ENCODE data around the gene GALNT3.

GRCh38 chr2:165818920-165819319 lies 24.9 kb upstream of the GALNT3 start:
- TF ChIP-seq CTCF (IDR thresholded peaks at IDR 0.05) (no peak), POLR2A (IDR thresholded peaks at IDR 0.05) (no peak)
